ENCODE results near the gene CUL3. TPM values are rescaled to one million over a fixed set of nuclear protein-coding genes. Genes with fewer than 3 reads are reported as not detected.

CUL3 gene
- total and polyA plus RNA-seq, 2 of the 8 experiments (the other 6 are each of a cell fraction or from before 2014, with no cell fraction given) = 28.5 to 113 TPM

DNA sequence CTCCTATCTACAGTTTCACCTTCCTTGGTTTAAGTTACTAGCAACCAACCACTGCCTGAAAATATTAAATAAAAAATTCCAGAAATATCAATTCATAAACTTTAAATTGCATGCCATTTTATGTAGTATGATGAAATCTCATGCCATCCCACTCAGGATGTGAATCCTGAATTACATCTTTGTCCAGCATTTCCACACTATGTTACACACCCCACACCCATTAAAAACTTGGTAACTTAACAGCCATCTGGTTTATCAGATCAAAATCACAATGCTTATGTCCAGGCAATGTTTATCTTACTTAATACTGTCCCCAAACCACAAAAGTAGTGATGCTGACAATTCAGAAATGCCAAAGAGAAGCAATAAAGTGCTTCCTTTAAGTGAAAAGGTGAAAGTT is 21.6 kb downstream of the CUL3 start:
- H2BK15ac ChIP-seq (ENCODE audit: low read length) = no peak overlapping the region
- no peak overlapping the region for H2BK5ac ChIP-seq (ENCODE audit: low read depth, low read length)
- no peak overlapping the region for H3K56ac ChIP-seq (replicated peaks; ENCODE audit: insufficient read length, low read depth, low read length)
- H3K23me2 ChIP-seq (ENCODE audit: low read depth, low read length) = no peaks in the 10 kb centered on the region
- H3K9ac ChIP-seq (replicated peaks in 1 of 4; ENCODE audit: extremely low read depth in 1 of 4, low read depth in 3 of 4, low read length in 3 of 4) = no peak overlapping the region
- no peak overlapping the region for H3K23ac ChIP-seq (ENCODE audit: insufficient read length)
- no peak overlapping the region for H2BK120ac ChIP-seq (replicated peaks; ENCODE audit: low read depth, low read length)
- H2BK12ac ChIP-seq (ENCODE audit: low read depth, low read length) = no peak overlapping the region
- H3K4ac ChIP-seq (replicated peaks; ENCODE audit: insufficient read length, low read depth, low read length) = no peak overlapping the region
- no peak overlapping the region for H2AFZ ChIP-seq (ENCODE audit: low read length)
- no peak overlapping the region for H3K14ac ChIP-seq (ENCODE audit: insufficient read length)
- no peak overlapping the region for H2AK5ac ChIP-seq (ENCODE audit: low read depth, low read length)
- no peak overlapping the region for H3K4me3 ChIP-seq (ENCODE audit: extremely low read depth in 1 of 4, insufficient read depth in 2 of 4, low read depth in 3 of 4, low read length in 4 of 4)
- peaks cover 4 to 20% of the 10 kb centered on the region in 2 experiments for H4K20me1 ChIP-seq (replicated peaks in 1 of 2; ENCODE audit: control insufficient read depth in 1 of 2, insufficient read depth in 2 of 2, low read length in 2 of 2)
- peaks cover 0 to 6% (median 3%) of the 10 kb centered on the region in 4 experiments; a peak in 1 of 8 replicates for H3K36me3 ChIP-seq (ENCODE audit: control insufficient read depth in 2 of 4, insufficient read depth in 4 of 4, low read length in 3 of 4)
- no peak overlapping the region for H3K27ac ChIP-seq (ENCODE audit: low read depth, low read length)
- no peak overlapping the region for H4K5ac ChIP-seq (ENCODE audit: insufficient read length, low read depth, low read length)
- H3K4me1 ChIP-seq (replicated peaks in 1 of 4; ENCODE audit: control insufficient read depth in 3 of 4, insufficient read depth in 4 of 4, low read length in 3 of 4) = no peaks in the 10 kb centered on the region
- no peak for DNase-seq (ENCODE audit: low read depth in 1 of 2, low spot score in 2 of 2)
- H3K27me3 ChIP-seq (replicated peaks in 1 of 4; ENCODE audit: control insufficient read depth in 3 of 4, extremely low read depth in 1 of 4, insufficient read depth in 3 of 4, low read length in 3 of 4) = no peaks in the 10 kb centered on the region
- H2BK20ac ChIP-seq (ENCODE audit: low read length) = no peak overlapping the region
- ChIA-PET CTCF (ENCODE audit: partially characterized antibody) (no interaction called here), POLR2A (ENCODE audit: partially characterized antibody) (interaction anchor here (1.7 kb wide), 1 partner anchor 22 kb away, joined by 3 read pairs; no protein-coding TSS in a partner anchor)
- peaks cover 4% of the 10 kb centered on the region for H3K79me1 ChIP-seq (ENCODE audit: low read depth, low read length)
- no peak overlapping the region for H3K18ac ChIP-seq (ENCODE audit: extremely low read depth, low read length)
- H3K4me2 ChIP-seq (ENCODE audit: insufficient read depth in 1 of 2, low read depth in 2 of 2, low read length in 2 of 2) = no peak overlapping the region
- H3K9me3 ChIP-seq (ENCODE audit: insufficient read depth in 2 of 2, low read depth in 1 of 2, low read length in 1 of 2) = no peaks in the 10 kb centered on the region
- H3K79me2 ChIP-seq (ENCODE audit: control insufficient read depth in 1 of 2, insufficient read depth in 2 of 2, low read length in 2 of 2) = peaks cover 39 to 97% of the 10 kb centered on the region in 2 experiments
- no peak overlapping the region for H4K8ac ChIP-seq (ENCODE audit: extremely low read depth, insufficient read depth, low read length)
- H4K91ac ChIP-seq (replicated peaks; ENCODE audit: insufficient read length, low read length) = no peak overlapping the region
- FAIRE-seq = no peak
- no peak for TF ChIP-seq BACH1 (IDR thresholded peaks at IDR 0.05; ENCODE audit: low read length)
- no peak for TF ChIP-seq JUN (IDR thresholded peaks at IDR 0.05; ENCODE audit: low read depth, low read length)
- TF ChIP-seq, protein P1, sequence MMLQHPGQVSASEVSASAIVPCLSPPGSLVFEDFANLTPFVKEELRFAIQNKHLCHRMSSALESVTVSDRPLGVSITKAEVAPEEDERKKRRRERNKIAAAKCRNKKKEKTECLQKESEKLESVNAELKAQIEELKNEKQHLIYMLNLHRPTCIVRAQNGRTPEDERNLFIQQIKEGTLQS (IDR thresholded peaks at IDR 0.05; ENCODE audit: insufficient read depth, low read depth, low read length) = no peak
- no peak for TF ChIP-seq POLR2AphosphoS5 (IDR thresholded peaks at IDR 0.05; ENCODE audit: low read depth, low read length)
- TF ChIP-seq SP1 (IDR thresholded peaks at IDR 0.05; ENCODE audit: low read depth, low read length) = no peak
- TF ChIP-seq KDM4A (IDR thresholded peaks at IDR 0.05; ENCODE audit: low read depth, low read length, severe bottlenecking) = no peak
- no peak for TF ChIP-seq CHD1 (IDR thresholded peaks at IDR 0.05; ENCODE audit: low read depth, low read length)
- TF ChIP-seq MAFK (IDR thresholded peaks at IDR 0.05; ENCODE audit: low read depth, low read length) = no peak
- TF ChIP-seq TCF12 (IDR thresholded peaks at IDR 0.05; ENCODE audit: low read depth, low read length) = no peak
- TF ChIP-seq TEAD4 (IDR thresholded peaks at IDR 0.05; ENCODE audit: low read depth, low read length) = no peak
- no peak for TF ChIP-seq YY1 (IDR thresholded peaks at IDR 0.05; ENCODE audit: low read depth, low read length)
- TF ChIP-seq PHF8 (conservative IDR thresholded peaks at IDR 0.05; ENCODE audit: low read depth, low read length) = no peak
- TF ChIP-seq, protein P2, sequence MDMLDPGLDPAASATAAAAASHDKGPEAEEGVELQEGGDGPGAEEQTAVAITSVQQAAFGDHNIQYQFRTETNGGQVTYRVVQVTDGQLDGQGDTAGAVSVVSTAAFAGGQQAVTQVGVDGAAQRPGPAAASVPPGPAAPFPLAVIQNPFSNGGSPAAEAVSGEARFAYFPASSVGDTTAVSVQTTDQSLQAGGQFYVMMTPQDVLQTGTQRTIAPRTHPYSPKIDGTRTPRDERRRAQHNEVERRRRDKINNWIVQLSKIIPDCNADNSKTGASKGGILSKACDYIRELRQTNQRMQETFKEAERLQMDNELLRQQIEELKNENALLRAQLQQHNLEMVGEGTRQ (IDR thresholded peaks at IDR 0.05; ENCODE audit: low read length) = no peak
- no peak for TF ChIP-seq KDM1A (IDR thresholded peaks at IDR 0.05; ENCODE audit: borderline replicate concordance, low read length)

Measured in H1 (cell line).